Left lung (tissue), 10 donors: ENCODE results near the gene CCDC60. TPM values are rescaled to one million over a fixed set of nuclear protein-coding genes. Genes with fewer than 3 reads are reported as not detected.

Experiments
- ATAC-seq: fragments of 200-7000 bp; cut with Tn5 transposase; one replicate; pipeline ENCODE4 v1.9.1; 2020; ENCODE audit warnings: moderate library complexity
- DNase-seq, 4 donors: peaks; one replicate each; pipeline ENCODE4 v3.0.0-alpha.2; 2013 to 2020
- H3K27ac ChIP-seq, 2 donors: fragments of 200-600 bp; sonication (generic) in 1 of 2; one replicate each; pipeline versions ENCODE4 v1.5.0 to v1.8.0; 2020 to 2021
- H3K27me3 ChIP-seq, 2 donors: fragments of 200-600 bp; sonication (generic) in 1 of 2; one replicate each; pipeline versions ENCODE4 v1.5.0 to v1.8.0; 2020 to 2021
- H3K36me3 ChIP-seq, 2 donors: fragments of 200-600 bp; sonication (generic) in 1 of 2; one replicate each; pipeline versions ENCODE4 v1.5.0 to v1.8.0; 2020 to 2021
- H3K4me1 ChIP-seq, 2 donors: fragments of 200-600 bp; one replicate each; pipeline ENCODE4 v1.8.0; 2021
- H3K4me3 ChIP-seq, 2 donors: fragments of 200-600 bp; sonication (generic) in 1 of 2; one replicate each; pipeline versions ENCODE4 v1.5.0 to v1.8.0; 2020 to 2021; ENCODE audit warnings: mild to moderate bottlenecking in 1 of 2
- H3K9me3 ChIP-seq, 2 donors: fragments of 200-600 bp; sonication (generic) in 1 of 2; one replicate each; pipeline versions ENCODE4 v1.5.0 to v1.8.0; 2020 to 2021
- CTCF ChIP-seq, 2 donors: fragments of 200-600 bp; sonication (generic) in 1 of 2; IDR thresholded peaks; one replicate each; pipeline versions ENCODE4 v1.5.0 to v1.8.0; 2021; ENCODE audit warnings: antibody characterized with exemption in 2 of 2
- intact Hi-C, 2 donors: fragments of 100-400 bp; cut with DNase I; formaldehyde crosslinking; loops; one replicate each; pipeline versions ENCODE4 v1.11.2 to v1.14.2; 2022
- polyA plus RNA-seq, 6 donors: library from polyadenylated mRNA; unstranded; fragments of 120-200 nt; gene quantifications; one replicate each; pipeline ENCODE4 v1.2.1, GENCODE V29; 2013; ENCODE audit not compliant: insufficient read length in 6 of 6
- total RNA-seq, 2 donors: library from RNA; stranded (reverse); fragmentation: NEBNext Ultra II Directional; extraction: Animal tissue kit (Norgen Biotek cat#: 25700); gene quantifications; one replicate each; pipeline ENCODE4 v1.2.1, GENCODE V29; 2021
- donor health status: DM: no; HTN: yes; CAD: no.
- donor health status: DM: no; HTN: no; CAD: no.

The CCDC60 gene
- total and polyA plus RNA-seq, 8 donors, result 0.47 to 2.4 (median 1.8) TPM; not detected in 1

GRCh38 chr12:119446459-119446858 lies 111.9 kb downstream of the CCDC60 start:
- no peaks in the 10 kb centered on the region for H3K4me1 ChIP-seq
- no peak for DNase-seq
- peak; percentile 41 for ATAC-seq
- H3K36me3 ChIP-seq, result no peaks in the 10 kb centered on the region
- no peak overlapping the region for H3K4me3 ChIP-seq
- intact Hi-C loops, result no loop called here
- H3K27ac ChIP-seq, result no peak overlapping the region
- H3K27me3 ChIP-seq, result peaks cover 0 to 6% of the 10 kb centered on the region in 2 donors
- H3K9me3 ChIP-seq, result no peaks in the 10 kb centered on the region
- no peak for TF ChIP-seq CTCF (IDR thresholded peaks at IDR 0.05)

- DNase-seq, result no peak
- intact Hi-C loops, result no loop called here
- TF ChIP-seq CTCF (IDR thresholded peaks at IDR 0.05), result no peak
- no peaks in the 10 kb centered on the region for H3K9me3 ChIP-seq
- ATAC-seq, result no peak
- H3K27me3 ChIP-seq, result peaks cover 0 to 6% of the 10 kb centered on the region in 2 donors
- H3K36me3 ChIP-seq, result no peaks in the 10 kb centered on the region
- no peak overlapping the region for H3K4me3 ChIP-seq
- H3K4me1 ChIP-seq, result no peaks in the 10 kb centered on the region
- H3K27ac ChIP-seq, result no peak overlapping the region
Measured at GRCh38 chr12:119447126-119447525, 112.6 kb downstream of the CCDC60 start.

DNA sequence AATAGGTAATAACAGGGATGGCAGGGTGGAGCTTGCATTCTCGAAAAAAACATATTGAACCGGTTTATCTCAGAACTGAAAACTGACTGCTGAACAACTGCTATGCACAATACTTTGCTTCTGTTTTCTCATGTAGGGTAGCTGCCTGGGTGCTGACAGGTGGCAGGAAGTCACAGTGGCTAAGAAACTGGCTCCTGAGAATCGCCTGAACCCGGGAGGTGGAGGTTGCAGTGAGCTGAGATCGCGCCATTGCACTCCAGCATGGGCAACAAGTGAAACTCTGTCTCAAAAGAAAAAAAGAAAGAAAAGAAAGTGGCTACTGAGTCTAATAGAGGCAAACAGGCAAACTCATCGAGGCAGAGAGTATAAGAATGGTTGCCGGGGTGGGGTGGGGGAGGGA lies 113.1 kb downstream of the CCDC60 start:
- no peak for DNase-seq
- Histone ChIP-seq H3K27me3 (peaks cover 0 to 6% of the 10 kb centered on the region in 2 donors), H3K4me1 (no peaks in the 10 kb centered on the region), H3K36me3 (no peaks in the 10 kb centered on the region), H3K27ac (no peak overlapping the region), H3K4me3 (no peak overlapping the region), H3K9me3 (no peaks in the 10 kb centered on the region)
- no peak for ATAC-seq
- intact Hi-C loops, result no loop called here
- no peak for TF ChIP-seq CTCF (IDR thresholded peaks at IDR 0.05)

- Histone ChIP-seq H3K27me3 (peaks cover 0 to 6% of the 10 kb centered on the region in 2 donors), H3K9me3 (no peaks in the 10 kb centered on the region), H3K4me1 (no peaks in the 10 kb centered on the region), H3K36me3 (no peaks in the 10 kb centered on the region), H3K27ac (no peak overlapping the region), H3K4me3 (no peak overlapping the region)
- TF ChIP-seq CTCF (IDR thresholded peaks at IDR 0.05), result no peak
- intact Hi-C loops, result no loop called here
- DNase-seq, result no peak
- peak; percentile 40 for ATAC-seq
Measured at GRCh38 chr12:119448611-119449131, 114.1 kb downstream of the CCDC60 start.

DNA sequence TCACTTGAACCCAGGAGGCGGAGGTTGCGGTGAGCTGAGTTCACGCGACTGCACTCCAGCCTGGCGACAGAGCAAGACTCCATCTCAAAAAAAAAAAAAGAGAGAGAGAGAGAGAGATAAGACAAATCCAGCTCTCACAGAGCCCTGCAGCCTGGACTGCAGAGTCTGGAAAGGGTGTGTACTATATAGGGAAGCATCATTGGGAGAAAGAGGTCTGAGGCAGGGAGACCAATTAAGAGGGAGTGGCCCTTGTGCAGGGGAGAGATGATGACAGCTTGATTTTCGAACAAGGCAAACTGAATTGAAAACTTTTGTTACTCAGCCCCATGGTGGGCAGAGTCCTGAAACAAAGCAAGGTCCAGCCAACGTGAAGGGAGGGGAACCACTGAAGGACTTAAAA lies 116.2 kb downstream of the CCDC60 start:
- intact Hi-C loops, result no loop called here

More for the DNA sequence above, 116.2 kb downstream of the CCDC60 start:
- no peaks in the 10 kb centered on the region for H3K36me3 ChIP-seq
- no peak for ATAC-seq
- DNase-seq, result no peak
- TF ChIP-seq CTCF (IDR thresholded peaks at IDR 0.05), result no peak
- H3K27me3 ChIP-seq, result no peaks in the 10 kb centered on the region
- no peaks in the 10 kb centered on the region for H3K4me1 ChIP-seq
- H3K27ac ChIP-seq, result no peak overlapping the region
- H3K4me3 ChIP-seq, result no peak overlapping the region
- H3K9me3 ChIP-seq, result no peaks in the 10 kb centered on the region
